ENCODE measurements around the gene TRIM25. TPM values are rescaled to one million over a fixed set of nuclear protein-coding genes. Genes with fewer than 3 reads are reported as not detected.

The TRIM25 gene, protein sequence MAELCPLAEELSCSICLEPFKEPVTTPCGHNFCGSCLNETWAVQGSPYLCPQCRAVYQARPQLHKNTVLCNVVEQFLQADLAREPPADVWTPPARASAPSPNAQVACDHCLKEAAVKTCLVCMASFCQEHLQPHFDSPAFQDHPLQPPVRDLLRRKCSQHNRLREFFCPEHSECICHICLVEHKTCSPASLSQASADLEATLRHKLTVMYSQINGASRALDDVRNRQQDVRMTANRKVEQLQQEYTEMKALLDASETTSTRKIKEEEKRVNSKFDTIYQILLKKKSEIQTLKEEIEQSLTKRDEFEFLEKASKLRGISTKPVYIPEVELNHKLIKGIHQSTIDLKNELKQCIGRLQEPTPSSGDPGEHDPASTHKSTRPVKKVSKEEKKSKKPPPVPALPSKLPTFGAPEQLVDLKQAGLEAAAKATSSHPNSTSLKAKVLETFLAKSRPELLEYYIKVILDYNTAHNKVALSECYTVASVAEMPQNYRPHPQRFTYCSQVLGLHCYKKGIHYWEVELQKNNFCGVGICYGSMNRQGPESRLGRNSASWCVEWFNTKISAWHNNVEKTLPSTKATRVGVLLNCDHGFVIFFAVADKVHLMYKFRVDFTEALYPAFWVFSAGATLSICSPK
- total RNA-seq, result 10 to 100 TPM; 69.9 to 98.1 TPM

DNA sequence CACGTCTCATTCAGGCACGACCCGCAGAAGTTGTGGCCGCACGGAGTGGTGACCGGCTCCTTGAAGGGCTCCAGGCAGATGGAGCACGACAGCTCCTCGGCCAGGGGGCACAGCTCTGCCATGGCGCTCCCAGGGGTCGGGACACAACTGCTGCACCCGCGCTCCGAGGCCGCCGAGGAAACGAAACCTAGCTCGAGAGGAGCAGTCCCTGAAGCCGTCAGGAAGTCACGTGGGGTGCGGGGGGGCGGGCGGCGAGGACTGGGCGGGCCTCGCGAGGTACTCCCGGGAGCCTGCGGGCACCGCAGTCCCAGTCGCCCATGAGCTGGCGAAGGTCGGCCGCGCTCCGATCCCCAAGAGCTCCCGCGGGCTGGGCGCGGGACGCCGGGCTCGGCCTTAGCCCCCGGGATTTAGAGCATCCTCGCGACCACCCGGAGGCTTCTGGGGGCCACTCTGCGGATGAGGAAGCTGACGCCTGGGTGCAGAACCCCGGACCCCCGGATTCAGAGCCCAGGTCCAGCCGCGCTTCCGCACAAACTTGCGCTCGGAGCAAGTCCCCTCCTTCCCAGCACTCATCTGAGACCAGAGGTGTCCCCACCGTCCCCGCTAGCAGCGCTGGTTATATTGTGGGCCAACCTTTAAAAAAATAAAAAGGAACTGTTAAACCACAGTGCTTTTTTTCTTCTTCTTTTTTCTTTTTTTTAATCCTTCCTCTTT is at the start of gene TRIM25:
TRIM25 (minus strand) TSS at position 183 of the 714 bp plus-strand sequence; CDS start at position 122, 61 bp downstream.
- Histone ChIP-seq H3K4me3 (peak within 1 kb of the TSS; percentile 72), H3K27me3 (no peaks in the 10 kb centered on the region), H3K36me3 (no peaks in the 10 kb centered on the region), H3K9ac (ENCODE audit: low read depth in 2 of 2, low read length in 2 of 2) (peak within 1 kb of the TSS; percentile 93 to 96), H3K27ac (peak within 1 kb of the TSS; percentile 95), H3K4me1 (peaks cover 6% of the 10 kb centered on the region), H3K9me3 (no peaks in the 10 kb centered on the region)
- intact Hi-C loops (cut with DNase I), result no loop called here
- peak; percentile 98 for DNase-seq
- TF ChIP-seq, protein P1, sequence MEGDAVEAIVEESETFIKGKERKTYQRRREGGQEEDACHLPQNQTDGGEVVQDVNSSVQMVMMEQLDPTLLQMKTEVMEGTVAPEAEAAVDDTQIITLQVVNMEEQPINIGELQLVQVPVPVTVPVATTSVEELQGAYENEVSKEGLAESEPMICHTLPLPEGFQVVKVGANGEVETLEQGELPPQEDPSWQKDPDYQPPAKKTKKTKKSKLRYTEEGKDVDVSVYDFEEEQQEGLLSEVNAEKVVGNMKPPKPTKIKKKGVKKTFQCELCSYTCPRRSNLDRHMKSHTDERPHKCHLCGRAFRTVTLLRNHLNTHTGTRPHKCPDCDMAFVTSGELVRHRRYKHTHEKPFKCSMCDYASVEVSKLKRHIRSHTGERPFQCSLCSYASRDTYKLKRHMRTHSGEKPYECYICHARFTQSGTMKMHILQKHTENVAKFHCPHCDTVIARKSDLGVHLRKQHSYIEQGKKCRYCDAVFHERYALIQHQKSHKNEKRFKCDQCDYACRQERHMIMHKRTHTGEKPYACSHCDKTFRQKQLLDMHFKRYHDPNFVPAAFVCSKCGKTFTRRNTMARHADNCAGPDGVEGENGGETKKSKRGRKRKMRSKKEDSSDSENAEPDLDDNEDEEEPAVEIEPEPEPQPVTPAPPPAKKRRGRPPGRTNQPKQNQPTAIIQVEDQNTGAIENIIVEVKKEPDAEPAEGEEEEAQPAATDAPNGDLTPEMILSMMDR (IDR thresholded peaks at IDR 0.05), result no peak

GRCh38 chr17:56960596-56961538 is 47.0 kb upstream of the TRIM25 start, which contains the start of gene COIL:
Gene COIL, minus strand, starts transcription at chr17:56961050. Its CDS starts 31 bp downstream, at chr17:56961019.
- intact Hi-C loops (cut with DNase I), result no loop called here
- H3K27ac ChIP-seq, result peak within 1 kb of the TSS; percentile 72
- peak within 1 kb of the TSS; percentile 69 for H3K4me3 ChIP-seq
- no peaks in the 10 kb centered on the region for H3K27me3 ChIP-seq
- no peaks in the 10 kb centered on the region for H3K9me3 ChIP-seq
- peak within 1 kb of the TSS; percentile 70 to 87 for H3K9ac ChIP-seq (ENCODE audit: low read depth in 2 of 2, low read length in 2 of 2)
- TF ChIP-seq, protein P1 (IDR thresholded peaks at IDR 0.05), result peak; percentile 100
- no peaks in the 10 kb centered on the region for H3K36me3 ChIP-seq
- no peaks in the 10 kb centered on the region for H3K4me1 ChIP-seq
- peak; percentile 96 for DNase-seq

GRCh38 chr17:56956992-56957391 is 43.1 kb upstream of the TRIM25 start:
- H3K27me3 ChIP-seq, result no peaks in the 10 kb centered on the region

DNA sequence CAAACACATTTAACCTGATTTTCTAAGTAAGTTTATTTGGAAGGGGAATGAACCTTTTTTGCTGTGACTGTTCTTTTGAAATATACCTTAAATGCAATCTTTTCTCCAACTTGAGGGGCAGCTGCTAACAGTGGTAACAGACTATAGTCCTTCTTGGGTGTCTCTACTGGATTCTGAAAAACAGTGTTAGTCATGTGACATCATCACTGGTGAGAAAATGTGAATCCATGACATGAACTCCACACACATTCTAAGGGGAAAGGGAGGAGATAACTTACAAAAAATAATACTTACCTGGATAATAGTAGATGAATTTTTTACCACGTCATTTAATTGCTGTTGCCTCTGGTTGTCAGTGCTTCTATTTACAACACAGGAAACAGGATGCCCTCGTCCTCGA is 35.7 kb upstream of the TRIM25 start:
- intact Hi-C loops (cut with DNase I), result loop anchor here (10.0 kb wide), 1 partner anchor 355 kb away; the partner anchor contains the start of gene NOG
- no peak for DNase-seq
- Histone ChIP-seq H3K9me3 (no peaks in the 10 kb centered on the region), H3K9ac (ENCODE audit: low read depth in 2 of 2, low read length in 2 of 2) (no peak overlapping the region), H3K4me1 (no peaks in the 10 kb centered on the region), H3K27ac (no peak overlapping the region), H3K4me3 (no peak overlapping the region), H3K27me3 (no peaks in the 10 kb centered on the region), H3K36me3 (peaks cover 6% of the 10 kb centered on the region)
- TF ChIP-seq, protein P1 (IDR thresholded peaks at IDR 0.05), result no peak

More at GRCh38 chr17:56956992-56957391, 43.1 kb upstream of the TRIM25 start:
- no peak overlapping the region for H3K4me3 ChIP-seq
- no peaks in the 10 kb centered on the region for H3K4me1 ChIP-seq
- TF ChIP-seq, protein P1 (IDR thresholded peaks at IDR 0.05), result no peak
- intact Hi-C loops (cut with DNase I), result no loop called here
- DNase-seq, result no peak
- H3K36me3 ChIP-seq, result no peaks in the 10 kb centered on the region
- no peak overlapping the region for H3K27ac ChIP-seq
- no peak overlapping the region for H3K9ac ChIP-seq (ENCODE audit: low read depth in 2 of 2, low read length in 2 of 2)
- H3K9me3 ChIP-seq, result no peaks in the 10 kb centered on the region

All from colonic mucosa (tissue), 4 donors.